Ishikawa (cell line): ENCODE measurements around the gene GRK5.

Source experiments
- CEBPB ChIP-seq: IDR thresholded peaks from 2 replicates; pipeline ENCODE4 v1.6.1; 2012
- CREB1 ChIP-seq: IDR thresholded peaks from 2 replicates; pipeline ENCODE4 v1.6.1; 2012; ENCODE audit warnings: low read depth
- EGR1 ChIP-seq: IDR thresholded peaks from 2 replicates; pipeline ENCODE4 v1.6.1; 2012
- EP300 ChIP-seq: IDR thresholded peaks from 2 replicates; pipeline ENCODE4 v1.6.1; 2012; ENCODE audit warnings: borderline replicate concordance
- FOXM1 ChIP-seq: IDR thresholded peaks from 2 replicates; pipeline ENCODE4 v1.6.1; 2012; ENCODE audit warnings: low read depth, borderline replicate concordance
- MAX ChIP-seq: IDR thresholded peaks from 2 replicates; pipeline ENCODE4 v1.6.1; 2012
- NFIC ChIP-seq: IDR thresholded peaks from 2 replicates; pipeline ENCODE4 v1.6.1; 2012
- RAD21 ChIP-seq: IDR thresholded peaks from 2 replicates; pipeline ENCODE4 v1.6.1; 2012; ENCODE audit warnings: low read depth
- REST ChIP-seq: IDR thresholded peaks from 2 replicates; pipeline ENCODE4 v1.6.1; 2012; ENCODE audit warnings: low read depth, mild to moderate bottlenecking
- TAF1 ChIP-seq: IDR thresholded peaks from 2 replicates; pipeline ENCODE4 v1.6.1; 2012; ENCODE audit warnings: low read depth, mild to moderate bottlenecking
- TCF12 ChIP-seq: IDR thresholded peaks from 2 replicates; pipeline ENCODE4 v1.6.1; 2012; ENCODE audit warnings: low read depth
- TEAD4 ChIP-seq: IDR thresholded peaks from 2 replicates; pipeline ENCODE4 v1.6.1; 2012
- USF1 ChIP-seq: IDR thresholded peaks from 2 replicates; pipeline ENCODE4 v1.6.1; 2012
- YY1 ChIP-seq: IDR thresholded peaks from 2 replicates; pipeline ENCODE4 v1.6.1; 2012; ENCODE audit warnings: low read depth
- ZBTB7A ChIP-seq: IDR thresholded peaks from 2 replicates; pipeline ENCODE4 v1.6.1; 2012; ENCODE audit warnings: low read depth

GRK5 gene

GRCh38 chr10:119263951-119264617 is 56.7 kb downstream of the GRK5 start:
- no peak for TF ChIP-seq CEBPB
- TF ChIP-seq TAF1, result no peak
- TF ChIP-seq NFIC, result no peak
- no peak for TF ChIP-seq CREB1
- no peak for TF ChIP-seq EP300
- TF ChIP-seq ZBTB7A, result no peak
- no peak for TF ChIP-seq FOXM1
- TF ChIP-seq REST, result no peak
- no peak for TF ChIP-seq YY1

- TF ChIP-seq USF1 (no peak), CEBPB (no peak), REST (no peak), CREB1 (no peak), YY1 (no peak), TAF1 (no peak), MAX (no peak), TEAD4 (no peak), NFIC (no peak), EGR1 (no peak)
Measured at GRCh38 chr10:119265691-119266090, 58.3 kb downstream of the GRK5 start.

GRCh38 chr10:119267384-119267783 is 60.0 kb downstream of the GRK5 start:
- TF ChIP-seq CEBPB (no peak), TEAD4 (no peak), USF1 (no peak)

- TF ChIP-seq NFIC (no peak), ZBTB7A (no peak), EGR1 (no peak)
Measured at GRCh38 chr10:119268428-119268827, 61.1 kb downstream of the GRK5 start.

GRCh38 chr10:119268871-119269506 is 61.6 kb downstream of the GRK5 start:
- no peak for TF ChIP-seq CREB1
- TF ChIP-seq NFIC, result no peak
- no peak for TF ChIP-seq EGR1
- no peak for TF ChIP-seq MAX
- TF ChIP-seq REST, result no peak
- TF ChIP-seq EP300, result no peak
- TF ChIP-seq YY1, result no peak
- no peak for TF ChIP-seq TCF12
- TF ChIP-seq ZBTB7A, result no peak
- TF ChIP-seq RAD21, result no peak
- no peak for TF ChIP-seq TEAD4
- TF ChIP-seq FOXM1, result no peak
- no peak for TF ChIP-seq USF1
- TF ChIP-seq CEBPB, result no peak
- no peak for TF ChIP-seq TAF1
